H9 (cell line): ENCODE results near the gene DNAI4. TPM values are rescaled to one million over a fixed set of nuclear protein-coding genes. Genes with fewer than 3 reads are reported as not detected.

Experiments used
- DNase-seq: peaks from one replicate; pipeline ENCODE4 v3.0.0-alpha.2; 2017
- H2AFZ ChIP-seq: one replicate; pipeline ENCODE4 v1.6.1; 2013; ENCODE audit warnings: mild to moderate bottlenecking, low read length, control low read depth, moderate library complexity
- H2AK5ac ChIP-seq: 2 replicates; pipeline ENCODE4 v1.6.1; 2013; ENCODE audit warnings: low read length, control low read depth, mixed read lengths; ENCODE audit not compliant: insufficient read length
- H2BK120ac ChIP-seq: one replicate; pipeline ENCODE4 v1.6.1; 2013; ENCODE audit warnings: low read depth, mild to moderate bottlenecking, low read length, control low read depth, inconsistent platforms; ENCODE audit not compliant: poor library complexity, severe bottlenecking
- H2BK12ac ChIP-seq: 2 replicates; pipeline ENCODE4 v1.6.1; 2013; ENCODE audit warnings: low read length, control low read depth, mixed read lengths, low read depth; ENCODE audit not compliant: insufficient read length
- H2BK15ac ChIP-seq: 2 replicates; pipeline ENCODE4 v1.6.1; 2013; ENCODE audit warnings: low read depth, low read length, control low read depth
- H2BK20ac ChIP-seq: one replicate; pipeline ENCODE4 v1.6.1; 2013; ENCODE audit warnings: low read depth, mild to moderate bottlenecking, low read length, control low read depth, inconsistent platforms; ENCODE audit not compliant: poor library complexity, severe bottlenecking
- H2BK5ac ChIP-seq: 2 replicates; pipeline ENCODE4 v1.6.1; 2013; ENCODE audit warnings: low read length, control low read depth, mixed read lengths; ENCODE audit not compliant: insufficient read length
- H3K14ac ChIP-seq: 2 replicates; pipeline ENCODE4 v1.6.1; 2013; ENCODE audit warnings: low read length, control low read depth; ENCODE audit not compliant: insufficient read depth
- H3K18ac ChIP-seq: 2 replicates; pipeline ENCODE4 v1.6.1; 2013; ENCODE audit warnings: low read depth, mild to moderate bottlenecking, mixed read lengths, low read length, control low read depth; ENCODE audit not compliant: insufficient read length
- H3K23ac ChIP-seq: 2 replicates; pipeline ENCODE4 v1.6.1; 2013; ENCODE audit warnings: low read length, control low read depth, mixed read lengths, low read depth; ENCODE audit not compliant: insufficient read length
- H3K23me2 ChIP-seq: 2 replicates; pipeline ENCODE4 v1.6.1; 2013; ENCODE audit warnings: low read depth, mild to moderate bottlenecking, mixed read lengths, low read length, control low read depth; ENCODE audit not compliant: insufficient read length, poor library complexity, severe bottlenecking
- H3K27ac ChIP-seq: 2 replicates; pipeline ENCODE4 v1.5.1; 2013; ENCODE audit warnings: low read length, control low read depth, mixed read lengths, low read depth; ENCODE audit not compliant: insufficient read length
- H3K27me3 ChIP-seq: 2 replicates; pipeline ENCODE4 v1.6.1; 2013; ENCODE audit warnings: low read length, control low read depth, inconsistent platforms; ENCODE audit not compliant: insufficient read depth
- H3K4ac ChIP-seq: 2 replicates; pipeline ENCODE4 v1.6.1; 2013; ENCODE audit warnings: low read depth, mild to moderate bottlenecking, control low read depth, inconsistent platforms, low read length, moderate library complexity
- H3K4me1 ChIP-seq: 2 replicates; pipeline ENCODE4 v1.6.1; 2013; ENCODE audit warnings: low read length, control low read depth, inconsistent platforms; ENCODE audit not compliant: insufficient read depth
- H3K4me2 ChIP-seq: 2 replicates; pipeline ENCODE4 v1.6.1; 2013; ENCODE audit warnings: low read length, control low read depth, mixed read lengths; ENCODE audit not compliant: insufficient read length, insufficient read depth
- H3K56ac ChIP-seq: 2 replicates; pipeline ENCODE4 v1.6.1; 2013; ENCODE audit warnings: low read depth, mild to moderate bottlenecking, mixed read lengths, low read length, control low read depth; ENCODE audit not compliant: insufficient read length
- H3K79me1 ChIP-seq: 2 replicates; pipeline ENCODE4 v1.6.1; 2013; ENCODE audit warnings: low read depth, mild to moderate bottlenecking, moderate library complexity, low read length, control low read depth, inconsistent platforms; ENCODE audit not compliant: insufficient read depth, poor library complexity, severe bottlenecking
- H3K79me2 ChIP-seq: 2 replicates; pipeline ENCODE4 v1.6.1; 2013; ENCODE audit warnings: low read length, control low read depth, inconsistent platforms; ENCODE audit not compliant: insufficient read depth
- H3K9ac ChIP-seq: 2 replicates; pipeline ENCODE4 v1.6.1; 2013; ENCODE audit warnings: low read length, control low read depth, mixed read lengths; ENCODE audit not compliant: insufficient read length; ENCODE audit errors: extremely low read depth
- H3K9me3 ChIP-seq: one replicate; pipeline ENCODE4 v1.6.1; 2013; ENCODE audit warnings: low read depth, low read length, inconsistent platforms; ENCODE audit not compliant: control insufficient read depth
- H3T11ph ChIP-seq: one replicate; pipeline ENCODE4 v1.6.1; 2013; ENCODE audit warnings: mild to moderate bottlenecking, low read length, control low read depth, inconsistent platforms
- H4K20me1 ChIP-seq: one replicate; pipeline ENCODE4 v1.6.1; 2013; ENCODE audit not compliant: control insufficient read depth, insufficient read length, insufficient read depth
- H4K5ac ChIP-seq: 2 replicates; pipeline ENCODE4 v1.6.1; 2013; ENCODE audit warnings: low read depth, mild to moderate bottlenecking, mixed read lengths, low read length, control low read depth; ENCODE audit not compliant: insufficient read length
- H4K8ac ChIP-seq: replicated peaks from 2 replicates; pipeline ENCODE4 v1.6.1; 2013; ENCODE audit warnings: low read length, control low read depth, mixed read lengths, low read depth; ENCODE audit not compliant: insufficient read length
- H4K91ac ChIP-seq: 2 replicates; pipeline ENCODE4 v1.6.1; 2013; ENCODE audit warnings: low read depth, mild to moderate bottlenecking, moderate library complexity, mixed read lengths, low read length, control low read depth; ENCODE audit not compliant: insufficient read length
- H3K27ac Mint-ChIP-seq, 3 experiments: 2 replicates in 2 of 3; 3 replicates in 1 of 3; pipeline ENCODE4 v1.8.0; 2020 to 2021; ENCODE audit warnings: mixed read lengths in 3 of 3, mild to moderate bottlenecking in 1 of 3, moderate library complexity in 1 of 3
- H3K27me3 Mint-ChIP-seq: 2 replicates; pipeline ENCODE4 v1.8.0; 2021; ENCODE audit warnings: low read depth, mild to moderate bottlenecking, moderate library complexity, mixed read lengths
- H3K36me3 Mint-ChIP-seq, 3 experiments: 2 replicates in 2 of 3; 3 replicates in 1 of 3; pipeline ENCODE4 v1.8.0; 2020 to 2021; ENCODE audit warnings: low read depth in 3 of 3, mixed read lengths in 3 of 3; ENCODE audit not compliant: insufficient read depth in 1 of 3
- H3K4me1 Mint-ChIP-seq, 2 experiments: 2 replicates each; pipeline ENCODE4 v1.8.0; 2020; ENCODE audit warnings: mixed read lengths in 2 of 2
- H3K4me3 Mint-ChIP-seq, 2 experiments: 2 replicates in 1 of 2; 3 replicates in 1 of 2; pipeline ENCODE4 v1.8.0; 2020 to 2021; ENCODE audit warnings: mild to moderate bottlenecking in 2 of 2, mixed read lengths in 2 of 2, moderate library complexity in 1 of 2
- H3K9me3 Mint-ChIP-seq, 2 experiments: 2 replicates in 1 of 2; 3 replicates in 1 of 2; pipeline ENCODE4 v1.8.0; 2020; ENCODE audit warnings: mild to moderate bottlenecking in 2 of 2, mixed read lengths in 2 of 2, moderate library complexity in 1 of 2
- CTCF ChIP-seq: fragments of 200-600 bp; sonication (generic); conservative IDR thresholded peaks from 3 replicates; pipeline ENCODE4 v1.8.0; 2021; ENCODE audit warnings: antibody characterized with exemption, mild to moderate bottlenecking
- WGBS: extraction: QIAGEN DNeasy Blood & Tissue Kit; methylation state at CpG from one replicate; pipeline ENCODE4 v1.1.7; 2013; ENCODE audit warnings: missing lambda C conversion rate, low lambda C conversion rate, mixed read lengths; ENCODE audit not compliant: insufficient read length; ENCODE audit errors: extremely low coverage; 5-methylcytosine and 5-hydroxymethylcytosine counted together
- total RNA-seq: library from RNA; stranded (reverse); gene quantifications from 2 replicates; pipeline ENCODE4 v1.2.1, GENCODE V29; 2021

DNAI4 gene
- total RNA-seq, 1 experiment from 2014 or later, result 1.4 TPM

- Histone ChIP-seq H3K9me3 (peaks cover 7% of the 10 kb centered on the region), H4K8ac (no peak overlapping the region), H3K4ac (no peak overlapping the region), H3K4me2 (no peak overlapping the region), H2BK5ac (no peak overlapping the region), H3K79me2 (no peaks in the 10 kb centered on the region), H3K79me1 (no peaks in the 10 kb centered on the region), H3T11ph (no peak overlapping the region), H3K14ac (no peak overlapping the region), H2BK15ac (no peak overlapping the region), H4K20me1 (no peaks in the 10 kb centered on the region), H2AK5ac (no peak overlapping the region), H3K9ac (no peak overlapping the region), H3K18ac (no peak overlapping the region), H4K5ac (no peak overlapping the region), H3K27ac (no peak overlapping the region), H3K56ac (no peak overlapping the region), H3K27me3 (no peaks in the 10 kb centered on the region), H3K4me1 (no peaks in the 10 kb centered on the region), H3K23me2 (no peaks in the 10 kb centered on the region), H2BK120ac (no peak overlapping the region), H2BK20ac (no peak overlapping the region), H2AFZ (no peak overlapping the region), H4K91ac (no peak overlapping the region), H3K23ac (no peak overlapping the region), H2BK12ac (no peak overlapping the region)
- Mint-ChIP-seq H3K36me3 (peaks cover 7 to 18% (median 7%) of the 10 kb centered on the region in 3 experiments), H3K27ac (no peak overlapping the region), H3K4me3 (no peak overlapping the region), H3K9me3 (peaks cover 23 to 33% of the 10 kb centered on the region in 2 experiments), H3K4me1 (peaks cover 2% of the 10 kb centered on the region in 2 experiments), H3K27me3 (no peaks in the 10 kb centered on the region)
- no peak for DNase-seq
- TF ChIP-seq CTCF, result no peak
- WGBS, result no CpG with 5 or more reads among the region's 4 CpGs
These were observed 146.4 kb downstream of the DNAI4 start for GRCh38 chr1:66778266-66778665.
